Measurements from ENCODE around the gene NVL. TPM values are rescaled to one million over a fixed set of nuclear protein-coding genes. Genes with fewer than 3 reads are reported as not detected.

The NVL gene
- total and polyA plus RNA-seq, 2 of the 4 experiments (the other 2 are of a cell fraction) = 16.5 to 18.4 TPM

GRCh38 chr1:224192082-224192788 is 137.7 kb downstream of the NVL start:
- intact Hi-C loops (cut with micrococcal nuclease) = no loop called here
- dilution Hi-C loops (cut with HindIII; ENCODE audit: low sequenced_read_pairs, unreplicated experiment) = no loop called here
- no peak for TF ChIP-seq POLR2A (IDR thresholded peaks at IDR 0.05; ENCODE audit: low read depth, low read length)
- TF ChIP-seq CTCF (conservative IDR thresholded peaks at IDR 0.05; ENCODE audit: low read depth, low read length) = no peak
- no peak for TF ChIP-seq MXI1 (IDR thresholded peaks at IDR 0.05; ENCODE audit: borderline replicate concordance, low read depth, low read length)
- no peak for TF ChIP-seq FOS (IDR thresholded peaks at IDR 0.05; ENCODE audit: low read depth, low read length)
- TF ChIP-seq RCOR1 (IDR thresholded peaks at IDR 0.05; ENCODE audit: insufficient replicate concordance, low read length) = no peak
- TF ChIP-seq USF2 (IDR thresholded peaks at IDR 0.05; ENCODE audit: low read depth, low read length) = no peak
- no peak for TF ChIP-seq RAD21 (IDR thresholded peaks at IDR 0.05; ENCODE audit: low read length)
- TF ChIP-seq CEBPB (IDR thresholded peaks at IDR 0.05; ENCODE audit: low read depth, low read length) = no peak
- TF ChIP-seq SMC3 (IDR thresholded peaks at IDR 0.05; ENCODE audit: low read depth, low read length) = no peak
- no peak for TF ChIP-seq BHLHE40 (IDR thresholded peaks at IDR 0.05; ENCODE audit: low read depth, low read length)
- no peak for TF ChIP-seq ELK1 (IDR thresholded peaks at IDR 0.05; ENCODE audit: borderline replicate concordance, low read depth, low read length)
- TF ChIP-seq RFX5 (IDR thresholded peaks at IDR 0.05; ENCODE audit: low read depth, low read length) = no peak
- TF ChIP-seq NFE2L2 (IDR thresholded peaks at IDR 0.05; ENCODE audit: low read depth, low read length) = no peak
- no peak for TF ChIP-seq MAFK (IDR thresholded peaks at IDR 0.05; ENCODE audit: low read depth, low read length)
- TF ChIP-seq CHD1 (IDR thresholded peaks at IDR 0.05; ENCODE audit: low read depth, low read length) = no peak

More at GRCh38 chr1:224192082-224192788, 137.7 kb downstream of the NVL start:
- in situ Hi-C loops (cut with MboI; ENCODE audit: low sequenced_read_pairs) = no loop called here
- no peak overlapping the region for H2AFZ ChIP-seq (replicated peaks; ENCODE audit: low read length, poor library complexity)
- no peak overlapping the region for H3K56ac ChIP-seq (ENCODE audit: extremely low read depth, insufficient read depth, low read length)
- 100% methylated on average over 1 of the region's 5 CpGs; no CpG with 5 or more reads in 1 of the 2 experiments for WGBS, 2 experiments (ENCODE audit: extremely low coverage in 2 of 2, insufficient read length in 1 of 2)
- no peak overlapping the region for H3K4me2 ChIP-seq (ENCODE audit: low read depth, low read length)
- H3K23ac ChIP-seq (ENCODE audit: low read depth, low read length) = no peak overlapping the region
- H3K27me3 ChIP-seq (ENCODE audit: control insufficient read depth, insufficient read depth, low read length) = no peaks in the 10 kb centered on the region
- H2AK5ac ChIP-seq (ENCODE audit: low read depth, low read length) = no peak overlapping the region
- H3K14ac ChIP-seq (replicated peaks; ENCODE audit: low read depth, low read length) = no peak overlapping the region
- no peak overlapping the region for H2BK15ac ChIP-seq (ENCODE audit: low read depth, low read length)
- no peak overlapping the region for H4K91ac ChIP-seq (ENCODE audit: insufficient read depth, low read depth, low read length)
- H3K9me3 ChIP-seq (ENCODE audit: control insufficient read depth, insufficient read depth, low read length) = no peaks in the 10 kb centered on the region
- no peak overlapping the region for H2BK5ac ChIP-seq (ENCODE audit: low read depth, low read length, poor library complexity, severe bottlenecking)
- TSS peak; percentile 80 for BruUV-seq (replicated peaks)
- peaks cover 23% of the 10 kb centered on the region for H3K36me3 ChIP-seq (ENCODE audit: control insufficient read depth, insufficient read depth, low read length)
- no peak overlapping the region for H4K8ac ChIP-seq (ENCODE audit: low read depth in 2 of 2, low read length in 2 of 2)
- peaks cover 10 to 57% of the 10 kb centered on the region in 2 experiments for H3K79me1 ChIP-seq (ENCODE audit: low read depth in 1 of 2, low read length in 2 of 2)
- H3K18ac ChIP-seq (ENCODE audit: low read depth, low read length) = no peak overlapping the region
- ChIA-PET CTCF (interaction anchor here (0.6 kb wide), 1 partner anchor 1058 kb away, joined by 8 read pairs; no protein-coding TSS in a partner anchor), POLR2A (ENCODE audit: unreplicated experiment) (interaction anchor here (0.5 kb wide), 1 partner anchor 9 kb away, joined by 3 read pairs; the partner anchor contains the start of gene DEGS1)
- peaks cover 2% of the 10 kb centered on the region; the same call in 1 of the 2 replicates for H3K9me1 ChIP-seq (ENCODE audit: insufficient read depth, low read length)
- ATAC-seq (ENCODE audit: low read depth) (no peak), DNase-seq (no peak)
- no peak overlapping the region for H2BK120ac ChIP-seq (ENCODE audit: low read depth, low read length)
- peaks cover 2% of the 10 kb centered on the region; the same call in 1 of the 2 replicates for H3K4me1 ChIP-seq (ENCODE audit: control insufficient read depth, insufficient read depth, low read length)
- H2BK20ac ChIP-seq (ENCODE audit: low read depth, low read length) = no peak overlapping the region
- no peak overlapping the region for H3K4me3 ChIP-seq (ENCODE audit: insufficient read depth, low read depth, low read length)
- H3K4ac ChIP-seq (ENCODE audit: low read depth, low read length) = no peak overlapping the region
- no peak overlapping the region for H4K5ac ChIP-seq (ENCODE audit: low read depth, low read length)
- H2AK9ac ChIP-seq (replicated peaks; ENCODE audit: low read depth, low read length, poor library complexity) = no peak overlapping the region
- peaks cover 37% of the 10 kb centered on the region for H4K20me1 ChIP-seq (ENCODE audit: insufficient read depth, low read length)
- no peak overlapping the region for H3K27ac ChIP-seq (ENCODE audit: insufficient read depth, low read length)
- H3K9ac ChIP-seq (ENCODE audit: low read depth, low read length) = no peak overlapping the region

Data from IMR-90 (cell line).